ENCODE results near the gene WT1.
"Not testable (repeated sequence)": the region's sequence is repeated elsewhere in the genome, so short reads cannot be mapped to it uniquely, and the experiment has no call there.

Gene WT1

DNA sequence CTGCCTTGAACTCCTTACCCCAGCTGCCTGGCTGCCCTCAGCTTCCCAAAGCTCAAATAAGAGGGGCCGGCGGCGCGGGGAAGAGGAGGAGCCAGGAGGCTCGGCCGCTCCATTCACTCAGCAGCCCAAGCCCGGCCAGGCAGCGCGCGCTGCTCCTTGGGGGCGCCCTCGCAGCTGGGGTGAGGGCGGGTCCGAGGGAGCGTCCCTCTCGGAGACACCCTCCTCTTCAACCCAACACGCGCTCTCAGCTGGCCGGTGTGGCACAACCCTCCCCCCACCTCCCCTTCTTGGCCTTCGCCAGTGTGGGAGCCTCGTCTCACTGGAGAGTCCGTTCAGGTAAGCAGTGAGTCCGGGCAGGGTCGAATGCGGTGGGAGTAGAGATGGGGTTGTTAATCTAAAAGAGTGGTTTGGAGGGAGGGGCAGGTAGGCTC lies at the start of gene WT1:
Gene WT1, minus strand, starts transcription at position 29 of the 431 bp plus-strand sequence.
- DNase-seq (ENCODE audit: low read depth in 3 of 3): no peak

DNA sequence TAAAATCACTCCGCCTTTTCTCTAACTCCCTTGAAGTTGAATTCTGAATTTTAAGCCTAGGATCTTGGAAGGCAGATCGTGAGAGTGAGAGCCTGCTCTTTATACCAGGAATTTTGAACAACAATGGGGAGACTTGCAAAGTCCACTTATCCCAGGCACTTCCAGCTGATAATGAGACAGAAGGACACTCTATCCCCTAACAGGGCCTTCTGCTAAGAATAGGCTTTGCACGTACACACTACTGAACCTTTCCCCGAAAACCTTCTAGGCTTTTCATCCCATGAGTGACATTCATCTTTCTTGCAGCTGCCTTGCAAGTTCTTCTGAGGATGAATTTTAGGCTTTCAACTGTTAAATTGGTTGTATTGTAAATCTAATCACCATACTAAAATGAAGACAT lies 44.0 kb upstream of the WT1 start:
- no peak for DNase-seq (ENCODE audit: low read depth in 3 of 3)

DNA sequence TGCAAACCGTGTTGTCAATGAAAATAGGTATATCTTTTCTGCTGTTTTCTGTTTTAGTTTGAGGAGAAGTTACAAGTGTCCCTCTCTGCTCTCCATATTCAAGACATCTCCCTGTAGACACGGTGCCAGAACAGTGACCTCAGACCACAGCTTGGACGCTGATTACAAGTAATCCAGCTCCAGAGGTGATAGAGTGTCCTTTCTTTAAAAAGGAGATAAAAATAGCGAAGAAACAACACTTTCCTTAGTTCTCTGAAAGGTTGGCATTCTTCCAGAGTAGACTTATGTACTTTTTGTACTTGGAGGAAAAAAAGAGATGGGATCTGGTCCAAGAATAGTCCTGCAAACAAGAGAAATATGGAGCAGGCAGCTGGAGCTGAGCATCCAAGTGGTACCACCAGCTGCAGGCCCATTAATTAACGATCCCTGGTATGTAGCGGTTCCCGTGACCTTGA lies 43.0 kb upstream of the WT1 start:
- DNase-seq (ENCODE audit: low read depth in 3 of 3): no peak

DNA sequence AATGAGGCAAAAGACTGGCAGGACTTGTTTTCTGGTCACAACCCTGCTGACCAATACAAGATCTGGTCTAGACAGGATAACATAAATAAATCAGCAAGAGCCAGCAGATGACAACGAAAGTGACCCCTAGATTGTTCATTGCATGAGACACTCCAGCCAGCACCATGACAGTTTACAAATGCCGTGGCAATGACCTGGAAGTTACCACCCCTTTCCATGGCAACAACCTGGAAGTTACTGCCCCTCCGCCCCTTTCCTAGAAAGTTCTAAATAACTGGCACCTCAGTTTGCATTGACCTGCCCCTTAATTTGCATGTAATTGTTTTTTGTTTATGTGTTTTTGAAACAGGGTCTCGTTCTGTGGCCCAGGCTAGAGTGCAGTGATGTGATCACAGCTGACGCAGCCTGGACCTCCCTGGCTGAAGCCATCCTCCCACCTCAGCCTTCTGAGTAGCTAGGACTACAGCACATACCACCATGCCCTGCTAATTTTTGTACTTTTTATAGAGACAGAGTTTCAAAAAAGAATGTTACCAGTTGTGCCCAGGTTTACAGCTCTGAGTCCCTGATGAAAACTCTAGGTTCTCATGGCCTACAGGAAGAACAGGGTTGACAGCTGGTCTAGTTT lies 38.1 kb upstream of the WT1 start:
- no peak for DNase-seq (ENCODE audit: low read depth in 3 of 3)

DNA sequence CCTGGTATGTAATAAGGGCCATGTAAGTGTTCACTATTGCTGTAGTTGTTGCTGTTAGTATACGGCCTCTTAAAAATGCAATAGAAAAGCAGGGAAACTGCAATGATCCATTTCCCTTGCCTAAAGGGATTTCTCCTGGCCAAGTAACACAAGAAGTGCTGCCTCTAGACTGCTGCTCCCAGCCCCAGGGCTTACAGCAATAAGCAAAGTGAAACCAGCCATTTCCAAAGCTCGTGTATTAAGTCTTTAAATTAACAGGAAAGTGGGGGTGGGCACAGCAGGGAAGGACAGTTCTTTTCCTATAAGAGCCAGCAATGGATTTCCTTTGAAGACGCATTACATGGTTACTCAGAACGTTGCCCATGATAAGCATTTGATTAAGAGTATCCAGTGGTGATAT lies 36.9 kb upstream of the WT1 start:
- DNase-seq (ENCODE audit: low read depth in 3 of 3): no peak

DNA sequence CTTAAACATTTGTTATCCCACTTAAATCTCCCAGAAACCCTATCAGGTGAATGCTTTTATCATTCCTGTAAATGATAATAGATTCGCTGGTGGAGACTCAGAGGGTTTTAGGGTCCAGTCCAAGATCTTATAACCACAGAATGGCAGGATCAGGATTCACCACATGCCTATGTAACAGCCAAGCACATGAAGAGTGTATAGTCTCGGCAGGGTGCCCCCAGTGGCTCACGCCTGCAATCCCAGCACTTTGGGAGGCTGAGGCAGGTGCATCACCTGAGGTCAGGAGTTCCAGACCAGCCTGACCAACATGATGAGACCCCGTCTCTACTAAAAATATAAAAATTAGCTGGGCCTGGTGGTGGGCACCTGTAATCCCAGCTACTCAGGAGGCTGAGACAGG lies 36.2 kb upstream of the WT1 start:
- DNase-seq (ENCODE audit: low read depth in 3 of 3): not testable (repeated sequence)

DNA sequence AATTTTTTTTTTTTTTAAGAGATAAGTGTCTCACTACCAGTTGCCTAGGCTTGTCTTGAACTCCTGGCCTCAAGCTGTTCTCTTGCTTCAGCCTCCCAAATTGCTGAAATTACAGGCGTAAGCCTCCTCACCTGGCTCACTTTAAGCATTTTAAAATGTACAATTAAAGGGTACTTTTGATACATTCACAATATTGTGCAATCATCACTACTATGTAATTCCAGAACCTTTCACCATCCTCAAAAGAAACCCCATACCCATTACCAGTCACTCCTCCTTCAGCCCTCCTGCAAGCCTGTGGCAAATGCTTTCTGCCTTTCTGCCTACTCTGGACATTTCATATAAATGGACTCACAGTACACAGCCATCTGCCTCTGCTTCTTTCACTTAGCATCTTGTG lies 34.5 kb upstream of the WT1 start:
- DNase-seq (ENCODE audit: low read depth in 3 of 3): no peak

DNA sequence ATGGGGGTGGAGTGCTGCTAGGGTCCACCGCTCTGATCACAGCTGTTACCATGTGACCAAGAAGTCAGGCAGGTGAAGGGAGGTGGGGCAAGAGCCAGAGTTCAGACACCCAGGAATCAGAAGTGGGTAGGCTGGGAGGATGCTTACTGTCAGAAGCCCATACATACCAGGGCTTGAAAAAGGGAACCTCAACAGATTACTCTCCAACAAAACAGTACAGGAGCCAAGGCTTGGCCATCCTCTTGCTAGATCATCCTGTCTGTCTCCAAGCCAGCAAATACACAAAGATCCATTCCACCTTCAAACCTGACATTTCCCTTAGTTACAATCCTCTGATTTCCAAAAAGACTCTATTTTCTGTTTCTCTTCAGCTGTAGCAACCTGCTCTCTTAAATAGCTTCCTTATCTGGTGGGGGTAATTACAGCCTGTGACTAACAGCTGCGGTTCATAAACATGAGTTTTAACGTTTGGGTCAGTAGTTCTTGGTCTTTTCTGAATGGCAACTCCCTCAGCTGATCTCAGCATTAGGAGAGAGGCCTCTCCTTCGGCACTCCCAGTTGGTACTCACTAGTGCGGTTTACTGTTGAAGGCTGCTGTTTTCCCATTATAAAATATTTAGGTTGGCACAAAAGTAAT lies 31.1 kb upstream of the WT1 start:
- no peak for DNase-seq (ENCODE audit: low read depth in 3 of 3)

DNA sequence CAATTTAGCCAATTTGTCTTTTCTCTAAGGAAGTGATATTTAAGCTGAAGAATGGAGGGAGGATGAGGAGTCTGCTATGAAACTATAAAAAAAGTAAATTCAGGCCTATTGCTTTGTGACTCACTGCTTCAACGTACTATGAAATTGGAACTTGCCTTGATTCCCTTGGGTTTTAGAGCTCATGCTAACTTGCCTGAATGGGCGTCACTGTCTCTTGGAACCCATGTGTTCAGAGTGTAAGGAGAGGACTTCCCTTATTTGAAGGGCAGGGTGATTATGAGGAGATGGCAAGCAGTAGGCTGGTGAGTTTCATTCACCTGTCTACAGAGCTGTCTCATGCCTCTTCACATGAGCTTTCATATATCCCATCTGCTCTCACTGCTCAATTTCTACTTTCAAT lies 28.7 kb upstream of the WT1 start:
- DNase-seq (ENCODE audit: low read depth in 3 of 3): no peak

DNA sequence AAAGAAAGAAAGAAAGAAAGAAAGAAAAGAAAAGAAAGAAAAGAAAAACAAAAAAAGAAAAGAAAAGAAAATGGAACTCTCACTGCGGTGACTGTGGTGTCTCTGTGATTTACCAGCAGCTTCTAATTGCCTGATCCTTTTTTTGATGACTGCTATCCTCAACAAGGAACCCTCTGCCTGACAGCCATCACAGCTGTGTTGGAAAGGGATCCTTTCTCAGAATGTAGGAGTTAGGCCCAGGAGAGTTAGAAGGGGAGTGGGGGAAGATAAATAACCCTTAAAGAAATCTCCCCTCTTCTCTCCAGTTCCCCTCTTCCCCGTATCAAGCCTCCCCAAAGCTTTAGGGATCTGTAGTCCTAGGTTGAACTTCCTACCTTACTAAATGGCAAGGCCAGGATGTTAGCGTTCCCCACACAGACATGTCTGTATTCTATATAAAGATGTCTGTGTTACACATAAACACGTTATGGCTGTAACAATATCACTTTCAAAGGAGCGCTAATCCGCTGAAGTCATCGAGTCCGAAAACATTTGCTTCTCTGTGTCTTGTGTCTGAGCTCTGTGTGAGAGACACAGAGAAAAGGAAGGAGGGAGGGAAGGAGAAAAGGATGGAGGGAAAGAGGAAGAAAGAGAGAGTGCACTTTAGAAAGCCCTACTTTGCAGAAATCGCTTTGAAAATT lies 26.8 kb upstream of the WT1 start:
- no peak for DNase-seq (ENCODE audit: low read depth in 3 of 3)

DNA sequence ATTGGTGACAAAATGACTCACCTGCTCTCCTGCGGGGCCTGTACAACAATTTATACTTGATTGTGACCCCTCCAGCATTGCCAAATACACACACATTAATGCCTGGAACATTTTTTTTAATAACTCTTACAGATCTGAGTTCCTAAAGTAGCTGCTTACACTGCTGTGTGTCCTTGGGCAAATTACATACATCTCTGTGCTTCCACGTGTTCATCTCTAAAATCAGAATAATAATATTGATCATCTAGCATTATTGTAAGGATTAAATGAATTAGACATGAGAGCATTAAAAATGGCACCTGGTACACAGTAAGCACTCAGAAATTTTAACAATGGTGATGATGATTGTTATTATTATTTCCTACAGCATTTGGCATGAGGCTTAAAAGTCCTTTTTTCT lies 21.5 kb upstream of the WT1 start:
- no peak for DNase-seq (ENCODE audit: low read depth in 3 of 3)

DNA sequence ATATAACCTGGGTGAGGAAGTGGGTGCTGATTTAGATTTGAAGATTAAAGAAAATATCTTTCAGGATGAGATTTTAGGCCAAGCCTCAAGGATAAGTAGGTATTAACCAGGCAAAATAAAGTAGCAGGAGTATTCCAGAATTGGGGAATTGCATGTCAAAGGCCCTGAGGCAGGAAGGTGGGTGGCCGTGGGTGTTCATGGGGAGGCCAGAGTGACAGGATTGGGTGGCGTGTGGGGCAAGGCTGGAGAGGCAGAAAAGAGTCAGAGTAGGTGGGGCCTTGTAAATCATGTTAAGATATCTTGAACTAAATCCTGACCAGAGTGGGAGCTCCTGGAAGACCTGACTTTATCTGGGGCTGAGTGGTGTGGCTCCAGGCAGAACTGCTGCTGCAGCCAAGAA lies 19.7 kb upstream of the WT1 start:
- no peak for DNase-seq (ENCODE audit: low read depth in 3 of 3)

DNA sequence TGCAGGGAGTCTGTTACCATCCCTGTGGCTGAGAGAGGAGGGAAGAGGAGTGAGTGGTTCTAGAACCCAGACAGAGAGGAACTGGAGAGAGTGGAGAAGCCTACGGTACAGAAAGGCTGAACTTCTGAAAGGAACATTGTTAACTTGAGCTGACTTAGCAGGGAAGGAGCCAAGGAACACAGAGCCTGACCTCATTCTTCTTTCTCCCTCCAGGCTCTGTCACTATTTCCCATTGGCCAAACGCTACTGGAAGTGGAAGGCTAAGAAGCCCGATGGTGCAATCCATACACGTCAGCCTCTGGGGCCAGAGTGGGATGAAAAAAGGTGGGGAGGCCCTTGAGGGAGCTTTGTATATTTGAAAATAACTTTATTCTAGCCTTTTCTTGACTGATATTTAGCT lies 16.5 kb upstream of the WT1 start:
- no peak for DNase-seq (ENCODE audit: low read depth in 3 of 3)

DNA sequence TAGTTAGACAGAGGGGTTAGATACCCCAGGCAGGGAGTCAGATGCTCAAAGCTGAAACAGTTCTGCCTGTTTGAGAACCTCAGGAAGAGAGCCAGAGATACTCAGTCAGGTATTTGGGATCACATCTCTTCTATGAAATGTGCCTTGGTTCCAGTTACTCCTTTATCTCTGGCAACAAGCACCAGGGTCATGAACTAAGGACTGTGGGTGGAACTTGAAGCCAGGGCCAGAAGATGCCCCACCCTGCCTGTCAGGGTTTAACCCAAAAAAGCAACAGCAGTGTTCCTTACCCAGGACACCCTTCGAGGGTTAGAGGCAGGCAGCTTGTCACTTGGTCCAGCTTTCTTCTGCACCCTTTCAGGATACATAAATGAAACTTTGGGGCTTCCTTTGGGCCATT lies 15.0 kb upstream of the WT1 start:
- no peak for DNase-seq (ENCODE audit: low read depth in 3 of 3)

DNA sequence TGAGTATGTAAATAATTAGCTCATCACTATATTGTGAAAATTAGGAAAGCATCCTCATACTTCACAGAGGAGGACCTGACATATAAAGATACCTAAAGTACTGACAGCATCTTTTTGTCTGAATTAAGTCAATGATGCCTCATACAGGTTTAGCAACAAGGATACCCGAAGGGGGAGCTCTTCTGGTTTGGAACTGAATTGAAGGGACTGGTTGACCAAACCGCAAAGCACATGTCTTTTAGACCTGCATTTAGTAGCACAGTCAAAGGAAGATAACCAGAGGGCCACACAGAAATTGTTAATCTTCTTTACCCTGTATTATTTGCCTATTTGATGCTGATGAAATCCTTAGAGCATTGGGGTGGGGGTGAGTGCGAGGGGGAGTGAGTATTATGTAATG lies 12.9 kb upstream of the WT1 start:
- DNase-seq (ENCODE audit: low read depth in 3 of 3): no peak

DNA sequence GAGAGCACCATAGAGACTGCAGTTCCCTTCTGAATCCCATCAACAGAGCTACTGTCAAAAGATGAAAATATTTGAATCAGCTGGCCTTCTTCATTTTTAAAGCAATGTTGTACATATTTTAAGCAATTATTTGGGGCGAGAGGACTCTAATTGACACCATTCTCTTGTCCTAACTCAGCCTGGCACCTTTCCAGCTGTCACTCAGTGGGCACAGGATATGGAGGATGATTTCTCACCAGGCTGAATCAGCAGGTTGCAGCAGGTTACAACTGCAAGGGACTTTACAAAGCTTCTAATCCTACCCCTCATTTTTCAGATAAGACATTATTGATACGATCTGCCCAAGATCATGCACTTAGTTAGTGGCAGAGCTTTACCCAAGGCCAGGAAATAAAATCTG lies 11.9 kb upstream of the WT1 start:
- DNase-seq (ENCODE audit: low read depth in 3 of 3): no peak

DNA sequence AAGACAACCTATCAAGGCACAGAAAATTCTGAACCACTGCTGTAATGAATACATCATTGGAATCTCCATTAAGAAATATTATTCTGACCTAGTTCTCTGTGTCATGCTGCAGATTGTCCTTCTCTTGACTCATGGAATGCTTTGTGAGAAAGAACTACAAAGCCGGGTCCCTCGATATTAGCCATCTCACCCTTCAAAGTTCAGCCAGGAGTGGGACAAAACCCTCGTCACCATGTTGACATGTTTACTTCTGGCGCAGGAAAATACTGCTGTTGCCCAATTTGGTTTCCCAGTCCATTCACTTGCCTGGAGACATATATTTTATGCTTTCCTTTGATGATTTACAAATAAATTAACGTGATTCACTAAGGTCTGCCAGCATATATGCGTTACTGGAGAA lies 10.9 kb upstream of the WT1 start:
- DNase-seq (ENCODE audit: low read depth in 3 of 3): no peak

DNA sequence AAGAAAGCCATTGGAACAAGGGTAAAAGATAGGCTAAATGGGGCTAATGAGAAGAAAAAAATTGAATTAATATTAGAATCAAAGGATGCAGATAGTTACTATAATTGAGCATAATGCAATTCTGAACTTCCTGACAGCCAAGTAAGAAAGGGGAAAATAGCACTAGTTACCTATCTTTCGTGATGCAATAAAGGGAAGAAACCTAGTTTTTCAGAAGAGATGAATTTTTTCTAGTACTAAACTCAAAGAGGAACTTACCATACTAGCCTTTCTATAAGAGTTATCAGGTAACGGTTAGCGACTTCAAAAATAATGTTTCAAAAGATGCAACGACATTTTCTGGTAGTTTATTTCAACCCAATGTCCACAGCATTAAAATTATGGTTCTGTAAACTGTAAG lies 8.8 kb upstream of the WT1 start:
- DNase-seq (ENCODE audit: low read depth in 3 of 3): no peak

DNA sequence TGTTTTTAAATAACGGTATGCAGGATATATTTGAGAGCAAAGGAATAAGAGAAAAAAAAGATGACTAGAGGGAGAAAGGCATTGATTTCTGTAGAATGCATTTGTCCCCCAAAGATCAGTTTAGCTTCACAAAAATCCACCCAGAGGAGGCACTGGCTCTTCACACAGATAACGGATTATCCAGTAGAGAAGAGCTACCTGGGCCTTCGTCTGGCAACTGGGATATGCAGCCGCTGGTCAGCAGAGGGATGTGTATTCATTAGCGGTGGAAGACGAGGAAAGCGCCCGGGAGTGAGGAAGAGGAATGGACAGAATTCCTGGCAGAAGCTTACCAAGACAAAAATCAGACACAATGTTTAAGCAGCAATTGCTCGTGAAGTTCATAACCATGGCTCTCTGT lies 5.6 kb upstream of the WT1 start:
- DNase-seq (ENCODE audit: low read depth in 3 of 3): no peak

DNA sequence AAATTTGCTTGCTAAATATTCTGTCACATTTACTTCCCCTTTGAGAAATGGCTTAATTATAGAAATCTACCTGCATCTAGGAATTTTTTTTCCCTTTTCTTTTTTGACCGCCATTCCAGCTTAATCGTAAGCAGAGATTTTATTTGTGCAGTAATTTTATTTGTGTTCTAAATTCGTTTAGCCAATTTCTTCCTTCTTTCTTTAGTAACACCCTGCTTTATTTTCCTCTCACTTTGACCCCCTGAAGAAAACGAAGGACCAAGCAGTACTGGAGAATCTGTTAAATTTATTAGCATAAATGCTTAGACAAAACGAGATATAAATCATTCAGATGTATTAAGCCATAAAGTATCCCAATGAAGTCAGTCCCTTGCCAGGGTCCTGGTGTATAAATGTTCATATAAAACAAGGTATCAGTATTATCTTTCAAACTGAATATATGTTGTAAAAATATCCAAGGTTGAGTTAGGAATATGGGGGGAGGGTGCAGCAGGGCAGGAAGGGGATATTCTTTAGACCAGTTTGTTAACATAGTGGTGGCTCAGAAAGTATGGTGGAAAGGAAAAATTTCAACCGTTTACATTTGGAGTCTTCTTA lies 5.1 kb upstream of the WT1 start:
- DNase-seq (ENCODE audit: low read depth in 3 of 3): no peak

DNA sequence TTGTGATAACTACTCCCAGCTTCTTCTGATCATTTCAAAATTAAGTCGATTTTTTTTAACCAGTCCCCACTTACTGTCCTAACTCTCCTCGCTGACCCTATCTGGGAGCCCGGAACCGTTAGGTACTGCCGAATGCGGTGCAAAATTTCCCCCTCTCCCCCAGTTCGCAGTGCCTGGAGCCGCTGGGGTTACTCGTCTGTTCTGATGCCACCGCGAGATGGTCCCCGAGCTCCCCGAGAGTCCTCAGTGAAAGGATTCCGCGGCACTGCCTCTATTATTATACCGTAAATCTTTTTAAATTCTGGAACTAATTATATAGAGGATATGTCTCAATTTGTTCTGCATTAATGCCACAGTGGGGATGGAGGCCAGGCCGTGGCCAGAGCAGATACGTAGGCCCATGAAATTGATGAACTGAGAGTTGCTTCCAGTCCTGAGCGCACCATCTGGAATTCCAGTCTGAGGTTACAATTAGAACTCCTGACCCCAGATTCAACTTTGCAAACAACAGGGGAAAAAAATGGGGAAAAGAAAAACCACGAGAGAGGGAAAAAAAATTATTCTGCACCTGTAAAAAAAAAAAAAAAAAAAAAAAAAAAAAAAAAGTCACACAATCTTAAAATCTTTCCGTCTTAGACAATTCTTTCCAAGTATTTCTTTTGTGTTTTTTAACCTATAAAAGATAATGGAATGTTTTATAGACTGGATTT lies 4.3 kb upstream of the WT1 start:
- no peak for DNase-seq (ENCODE audit: low read depth in 3 of 3)

DNA sequence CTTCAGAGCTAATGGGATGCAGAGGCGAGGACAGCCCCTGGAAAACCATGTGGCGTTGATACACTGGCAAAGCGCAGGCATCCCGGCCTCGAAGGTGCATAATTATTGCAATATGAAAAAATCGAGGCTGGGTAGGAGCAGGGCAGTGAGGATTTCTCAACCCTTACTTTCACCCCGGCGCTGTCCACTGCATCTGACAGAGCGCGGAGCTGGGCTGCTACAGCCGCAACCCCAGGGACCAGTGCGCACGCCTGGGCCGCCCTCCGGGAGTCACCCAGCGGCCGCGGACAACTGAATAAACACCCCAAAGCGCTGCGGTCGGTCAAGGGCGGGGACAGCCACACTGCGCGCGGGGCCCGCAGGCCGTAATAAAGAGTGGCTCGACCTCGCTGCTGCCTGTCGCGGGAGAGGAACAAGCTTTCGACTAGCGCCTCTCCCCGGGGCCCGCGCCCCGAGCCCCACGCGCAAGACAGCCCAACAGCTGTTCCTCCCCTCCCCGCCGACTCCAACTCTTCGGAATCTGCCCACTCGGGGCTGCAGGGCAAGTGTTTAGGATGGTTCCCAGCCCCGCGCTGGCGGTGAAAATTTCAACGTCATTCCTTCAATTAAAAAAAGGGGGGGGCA lies 3.6 kb upstream of the WT1 start:
- DNase-seq (ENCODE audit: low read depth in 3 of 3): no peak
